CD14-positive monocyte (primary cell): ENCODE measurements around the gene SMURF2. TPM values are rescaled to one million over a fixed set of nuclear protein-coding genes. Genes with fewer than 3 reads are reported as not detected.

Experiments
- DNase-seq, 3 donors: peaks; one replicate each; pipeline ENCODE4 v3.0.0-alpha.2; 2011 to 2022
- H2AFZ ChIP-seq: 2 replicates; pipeline ENCODE4 v1.6.0; 2012; ENCODE audit warnings: mild to moderate bottlenecking, low read depth, low read length, inconsistent platforms; ENCODE audit not compliant: insufficient read depth, poor library complexity, severe bottlenecking
- H3K27ac ChIP-seq, 2 donors: 1 replicate in 1 of 2; 2 replicates in 1 of 2; pipeline ENCODE4 v1.5.1; 2012 to 2013; ENCODE audit warnings: low read length in 2 of 2, control low read depth in 1 of 2, inconsistent platforms in 1 of 2, low read depth in 1 of 2, mild to moderate bottlenecking in 1 of 2
- H3K27me3 ChIP-seq, 2 donors: one replicate each; pipeline versions ENCODE4 v1.6.0 to v1.6.1; 2011 to 2013; ENCODE audit warnings: low read length in 2 of 2; ENCODE audit not compliant: control insufficient read depth in 2 of 2, insufficient read depth in 2 of 2
- H3K36me3 ChIP-seq, 2 donors: replicated peaks in 1 of 2; 1 replicate in 1 of 2; 2 replicates in 1 of 2; pipeline versions ENCODE4 v1.5.1 to v1.6.1; 2012 to 2013; ENCODE audit warnings: low read length in 2 of 2, control low read depth in 1 of 2, inconsistent platforms in 1 of 2, mild to moderate bottlenecking in 1 of 2; ENCODE audit not compliant: insufficient read depth in 2 of 2, control insufficient read depth in 1 of 2
- H3K4me1 ChIP-seq, 2 donors: 1 replicate in 1 of 2; 2 replicates in 1 of 2; pipeline versions ENCODE4 v1.5.1 to v1.6.1; 2012 to 2013; ENCODE audit warnings: low read length in 2 of 2, control low read depth in 1 of 2, inconsistent platforms in 1 of 2, mild to moderate bottlenecking in 1 of 2, moderate library complexity in 1 of 2; ENCODE audit not compliant: insufficient read depth in 2 of 2, control insufficient read depth in 1 of 2
- H3K4me2 ChIP-seq: replicated peaks from 2 replicates; pipeline ENCODE3; 2012; ENCODE audit warnings: low read length, moderate library complexity, mild to moderate bottlenecking; ENCODE audit not compliant: poor library complexity, severe bottlenecking; ENCODE audit errors: extremely low read depth
- H3K4me3 ChIP-seq, 3 experiments: fragments of 200-600 bp in 1 of 3; sonication (generic) in 1 of 3; replicated peaks in 1 of 3; 1 replicate in 2 of 3; 2 replicates in 1 of 3; pipeline ENCODE4 v1.5.1; 2011 to 2013; ENCODE audit warnings: low read length in 3 of 3, mild to moderate bottlenecking in 3 of 3, control low read depth in 2 of 3, low read depth in 2 of 3, inconsistent platforms in 1 of 3, moderate library complexity in 1 of 3
- H3K79me2 ChIP-seq: 2 replicates; pipeline ENCODE4 v1.6.0; 2012; ENCODE audit warnings: mild to moderate bottlenecking, control low read depth, inconsistent platforms, low read length, moderate library complexity; ENCODE audit not compliant: insufficient read depth
- H3K9ac ChIP-seq: 2 replicates; pipeline ENCODE4 v1.6.0; 2017; ENCODE audit warnings: low read length, mild to moderate bottlenecking; ENCODE audit not compliant: insufficient read depth, poor library complexity, severe bottlenecking
- H3K9me3 ChIP-seq, 2 donors: replicated peaks in 1 of 2; 1 replicate in 1 of 2; 2 replicates in 1 of 2; pipeline versions ENCODE4 v1.5.1 to v1.6.1; 2012 to 2013; ENCODE audit warnings: low read length in 2 of 2, control low read depth in 1 of 2; ENCODE audit not compliant: control insufficient read depth in 1 of 2, insufficient read depth in 1 of 2
- H4K20me1 ChIP-seq: 2 replicates; pipeline ENCODE4 v1.6.0; 2012; ENCODE audit warnings: mild to moderate bottlenecking, low read length, control low read depth, moderate library complexity; ENCODE audit not compliant: insufficient read depth
- H3K27ac Mint-ChIP-seq, 7 donors: one replicate each; pipeline ENCODE4 v1.8.0; 2020; ENCODE audit warnings: mild to moderate bottlenecking in 7 of 7, mixed read lengths in 7 of 7, moderate library complexity in 6 of 7, inconsistent platforms in 2 of 7
- H3K27me3 Mint-ChIP-seq, 3 donors: one replicate each; pipeline ENCODE4 v1.8.0; 2021 to 2022; ENCODE audit warnings: low read depth in 3 of 3, mild to moderate bottlenecking in 3 of 3, mixed read lengths in 3 of 3, moderate library complexity in 3 of 3, inconsistent platforms in 1 of 3
- H3K36me3 Mint-ChIP-seq, 2 donors: one replicate each; pipeline ENCODE4 v1.8.0; 2020; ENCODE audit warnings: mixed read lengths in 2 of 2, inconsistent platforms in 1 of 2, mild to moderate bottlenecking in 1 of 2
- H3K4me1 Mint-ChIP-seq: one replicate; pipeline ENCODE4 v1.8.0; 2020; ENCODE audit warnings: mild to moderate bottlenecking, mixed read lengths
- H3K4me3 Mint-ChIP-seq, 2 donors: one replicate each; pipeline ENCODE4 v1.8.0; 2020; ENCODE audit warnings: mild to moderate bottlenecking in 2 of 2, mixed read lengths in 2 of 2, moderate library complexity in 1 of 2
- H3K9me3 Mint-ChIP-seq, 7 donors: one replicate each; pipeline ENCODE4 v1.8.0; 2020 to 2022; ENCODE audit warnings: mixed read lengths in 7 of 7, mild to moderate bottlenecking in 6 of 7, moderate library complexity in 6 of 7, inconsistent platforms in 2 of 7
- WGBS: methylation state at CpG from one replicate; pipeline ENCODE4 v1.1.5; 2013; ENCODE audit warnings: missing lambda C conversion rate; ENCODE audit not compliant: insufficient coverage; 5-methylcytosine and 5-hydroxymethylcytosine counted together
- intact Hi-C, 2 donors: fragments of 100-400 bp; cut with micrococcal nuclease; formaldehyde crosslinking; loops; one replicate each; pipeline versions ENCODE4 v1.15.0 to v1.15.1; 2023
- polyA plus RNA-seq, 3 donors: library from polyadenylated mRNA; depleted of rRNA in 1 of 3; unstranded in 2 of 3; stranded (reverse) in 1 of 3; fragments of 300-500 nt in 2 of 3; fragments of >200 nt in 1 of 3; fragmentation: Illumina TruSeq in 2 of 3; gene quantifications; 1 replicate in 2 of 3; 2 replicates in 1 of 3; pipeline ENCODE4 v1.2.3, GENCODE V29; 2012 to 2021
- TF ChIP-seq, protein P1 (sequence below): fragments of 200-600 bp; IDR thresholded peaks from one replicate; pipeline ENCODE4 v1.8.0; 2022; ENCODE audit warnings: antibody characterized with exemption, mild to moderate bottlenecking

Gene SMURF2
- polyA plus RNA-seq, 3 donors: 2.2 to 12.9 (median 4.5) TPM

DNA sequence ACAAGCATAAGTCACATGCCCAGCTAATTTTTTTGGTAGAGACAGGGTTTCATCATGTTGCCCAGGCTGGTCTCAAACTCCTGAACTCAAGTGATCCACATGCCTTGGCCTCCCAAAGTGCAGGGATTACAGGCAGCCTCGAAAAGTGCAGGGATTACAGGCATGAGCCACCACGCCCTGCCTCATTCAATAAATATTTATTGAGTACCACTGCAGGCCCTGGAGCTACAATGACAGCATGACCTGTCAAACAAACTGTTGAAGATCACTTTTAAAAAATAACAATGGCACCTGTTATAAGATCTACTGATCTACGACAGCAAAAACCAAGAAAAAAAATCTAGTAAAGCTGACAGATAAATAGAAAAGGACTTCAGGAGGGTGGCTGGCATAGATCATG lies 79.1 kb downstream of the SMURF2 start:
- Histone ChIP-seq H3K9me3 (no peaks in the 10 kb centered on the region), H3K36me3 (peaks cover 52 to 81% of the 10 kb centered on the region in 2 donors), H3K79me2 (no peaks in the 10 kb centered on the region), H3K4me3 (no peak overlapping the region), H2AFZ (no peak overlapping the region), H3K27ac (no peak overlapping the region), H3K4me1 (no peaks in the 10 kb centered on the region), H4K20me1 (no peaks in the 10 kb centered on the region), H3K27me3 (no peaks in the 10 kb centered on the region), H3K9ac (no peak overlapping the region), H3K4me2 (no peak overlapping the region)
- H3K4me1 Mint-ChIP-seq: peaks cover 1% of the 10 kb centered on the region
- H3K27me3 Mint-ChIP-seq: no peaks in the 10 kb centered on the region
- TF ChIP-seq, protein P1, sequence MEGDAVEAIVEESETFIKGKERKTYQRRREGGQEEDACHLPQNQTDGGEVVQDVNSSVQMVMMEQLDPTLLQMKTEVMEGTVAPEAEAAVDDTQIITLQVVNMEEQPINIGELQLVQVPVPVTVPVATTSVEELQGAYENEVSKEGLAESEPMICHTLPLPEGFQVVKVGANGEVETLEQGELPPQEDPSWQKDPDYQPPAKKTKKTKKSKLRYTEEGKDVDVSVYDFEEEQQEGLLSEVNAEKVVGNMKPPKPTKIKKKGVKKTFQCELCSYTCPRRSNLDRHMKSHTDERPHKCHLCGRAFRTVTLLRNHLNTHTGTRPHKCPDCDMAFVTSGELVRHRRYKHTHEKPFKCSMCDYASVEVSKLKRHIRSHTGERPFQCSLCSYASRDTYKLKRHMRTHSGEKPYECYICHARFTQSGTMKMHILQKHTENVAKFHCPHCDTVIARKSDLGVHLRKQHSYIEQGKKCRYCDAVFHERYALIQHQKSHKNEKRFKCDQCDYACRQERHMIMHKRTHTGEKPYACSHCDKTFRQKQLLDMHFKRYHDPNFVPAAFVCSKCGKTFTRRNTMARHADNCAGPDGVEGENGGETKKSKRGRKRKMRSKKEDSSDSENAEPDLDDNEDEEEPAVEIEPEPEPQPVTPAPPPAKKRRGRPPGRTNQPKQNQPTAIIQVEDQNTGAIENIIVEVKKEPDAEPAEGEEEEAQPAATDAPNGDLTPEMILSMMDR: no peak
- no peak for DNase-seq
- H3K4me3 Mint-ChIP-seq: no peak overlapping the region
- H3K36me3 Mint-ChIP-seq: peaks cover 48 to 52% of the 10 kb centered on the region in 2 donors
- 100% methylated on average over 2 of the region's 3 CpGs for WGBS
- H3K9me3 Mint-ChIP-seq: no peaks in the 10 kb centered on the region
- intact Hi-C loops: no loop called here
- H3K27ac Mint-ChIP-seq: no peak overlapping the region

DNA sequence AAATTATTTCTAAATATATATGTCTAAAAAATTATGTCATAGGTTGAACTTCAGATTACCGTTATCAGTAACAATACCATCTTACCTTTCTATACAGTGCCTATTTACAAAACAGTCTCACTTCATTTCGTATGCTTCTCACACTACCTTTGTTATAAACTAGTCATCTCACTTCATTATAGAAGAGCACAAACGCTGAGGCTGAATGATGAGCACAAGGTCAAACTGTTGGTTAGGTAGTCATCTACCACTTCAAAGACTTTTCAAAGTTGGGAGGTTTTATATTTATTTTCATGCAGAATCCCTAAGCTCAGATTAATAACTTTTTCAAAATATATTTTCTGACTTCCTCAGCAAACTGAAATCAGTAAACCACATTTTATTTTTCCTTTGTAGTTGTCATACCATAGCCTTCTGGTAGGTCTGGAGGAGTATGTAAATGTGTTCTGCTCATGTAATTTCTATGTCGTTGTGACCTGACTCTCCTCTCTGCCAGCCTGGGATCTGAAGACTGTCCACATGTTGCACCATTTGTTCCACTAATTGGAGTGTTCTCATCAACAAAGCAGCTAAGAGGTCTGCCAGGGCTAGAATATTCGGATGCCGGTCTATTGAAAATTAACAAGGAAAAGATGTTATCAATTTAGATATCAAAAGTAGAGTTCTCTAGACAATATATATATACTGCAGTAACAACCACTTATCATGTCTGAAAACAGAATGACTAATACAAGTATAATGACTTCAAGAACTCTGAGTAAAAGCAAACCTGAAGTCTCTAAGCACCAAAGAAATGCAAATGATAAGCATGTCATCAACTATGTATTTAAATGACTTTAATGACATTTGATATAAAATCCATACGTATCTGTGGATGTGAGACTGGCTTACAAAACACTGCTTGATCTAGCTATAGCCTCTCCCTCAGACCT lies 81.5 kb downstream of the SMURF2 start:
- H2AFZ ChIP-seq: no peak overlapping the region
- H3K4me2 ChIP-seq: no peak overlapping the region
- H4K20me1 ChIP-seq: no peaks in the 10 kb centered on the region
- no peak overlapping the region for H3K27ac ChIP-seq
- TF ChIP-seq, protein P1: no peak
- H3K9ac ChIP-seq: no peak overlapping the region
- 100% methylated on average over 1 of the region's 7 CpGs for WGBS
- peaks cover 50 to 73% of the 10 kb centered on the region in 2 donors for H3K36me3 Mint-ChIP-seq
- no peaks in the 10 kb centered on the region for H3K9me3 ChIP-seq
- no peaks in the 10 kb centered on the region for H3K9me3 Mint-ChIP-seq
- no peaks in the 10 kb centered on the region for H3K79me2 ChIP-seq
- no peak for DNase-seq
- intact Hi-C loops: no loop called here
- H3K27ac Mint-ChIP-seq: peak overlapping the region in 4 of 7 donors; percentile 1 to 15 (median 13)
- no peak overlapping the region for H3K4me3 Mint-ChIP-seq
- no peak overlapping the region for H3K4me3 ChIP-seq
- H3K4me1 Mint-ChIP-seq: peaks cover 1% of the 10 kb centered on the region
- no peaks in the 10 kb centered on the region for H3K27me3 ChIP-seq
- H3K27me3 Mint-ChIP-seq: no peaks in the 10 kb centered on the region
- no peaks in the 10 kb centered on the region for H3K4me1 ChIP-seq
- H3K36me3 ChIP-seq: peaks cover 58 to 92% of the 10 kb centered on the region in 2 donors
